NCI-H2196 treated with DMSO at 0.1 percent for 48 hours (cell line): ENCODE data around the gene AAR2.

Experiments
- DNase-seq: peaks from one replicate; lab custom pipeline; 2025; ENCODE audit not compliant: unreplicated experiment; lab: John Stamatoyannopoulos, UW

AAR2 gene, protein sequence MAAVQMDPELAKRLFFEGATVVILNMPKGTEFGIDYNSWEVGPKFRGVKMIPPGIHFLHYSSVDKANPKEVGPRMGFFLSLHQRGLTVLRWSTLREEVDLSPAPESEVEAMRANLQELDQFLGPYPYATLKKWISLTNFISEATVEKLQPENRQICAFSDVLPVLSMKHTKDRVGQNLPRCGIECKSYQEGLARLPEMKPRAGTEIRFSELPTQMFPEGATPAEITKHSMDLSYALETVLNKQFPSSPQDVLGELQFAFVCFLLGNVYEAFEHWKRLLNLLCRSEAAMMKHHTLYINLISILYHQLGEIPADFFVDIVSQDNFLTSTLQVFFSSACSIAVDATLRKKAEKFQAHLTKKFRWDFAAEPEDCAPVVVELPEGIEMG

DNA sequence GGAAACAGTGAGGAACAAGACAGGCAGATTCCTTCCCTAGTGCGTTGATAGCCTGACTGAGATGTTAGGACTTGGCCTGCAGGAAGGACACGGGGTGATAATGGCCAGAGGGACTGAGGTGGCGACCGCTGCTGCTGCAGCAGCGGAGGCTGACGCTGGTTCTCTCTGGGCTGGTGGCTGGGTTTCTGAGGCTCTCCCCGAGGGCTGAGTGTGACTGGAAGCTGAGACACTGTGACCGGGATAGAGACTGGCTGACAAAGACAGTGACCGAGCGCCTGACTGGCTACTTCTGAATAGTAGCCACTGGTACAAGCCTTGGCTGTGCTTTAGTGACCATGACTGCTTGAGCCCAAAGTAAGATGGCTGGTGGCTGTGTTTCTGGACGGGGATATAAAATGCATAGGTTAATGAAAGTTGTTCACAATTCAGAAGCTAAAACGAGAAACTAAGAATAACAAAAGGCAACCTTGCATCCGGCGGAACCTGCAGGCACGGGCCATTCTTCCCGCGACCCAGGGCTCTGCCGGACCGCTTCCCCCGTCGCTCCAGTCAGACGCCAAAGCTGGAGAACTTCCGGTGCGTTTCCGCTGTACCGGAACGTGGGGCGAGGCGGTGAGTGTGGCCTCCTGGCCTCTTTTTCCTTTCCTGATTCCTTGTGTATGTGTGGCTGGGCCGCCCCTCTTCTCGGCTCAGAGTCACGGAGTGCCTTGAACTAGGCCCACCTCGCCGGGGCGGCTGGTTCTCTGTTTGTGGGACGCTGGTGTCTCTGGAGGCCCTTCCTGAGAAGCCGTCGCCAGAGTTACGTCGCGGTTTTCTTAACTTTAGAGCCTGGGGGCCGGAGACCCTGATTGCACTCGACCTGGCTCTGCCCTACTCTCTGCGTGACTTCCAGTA is at the start of gene AAR2:
AAR2 (plus strand) TSS at position 587 of the 894 bp plus-strand sequence. CDS start 3,391 bp downstream, outside the sequence.
- peak; percentile 71 for DNase-seq

DNA sequence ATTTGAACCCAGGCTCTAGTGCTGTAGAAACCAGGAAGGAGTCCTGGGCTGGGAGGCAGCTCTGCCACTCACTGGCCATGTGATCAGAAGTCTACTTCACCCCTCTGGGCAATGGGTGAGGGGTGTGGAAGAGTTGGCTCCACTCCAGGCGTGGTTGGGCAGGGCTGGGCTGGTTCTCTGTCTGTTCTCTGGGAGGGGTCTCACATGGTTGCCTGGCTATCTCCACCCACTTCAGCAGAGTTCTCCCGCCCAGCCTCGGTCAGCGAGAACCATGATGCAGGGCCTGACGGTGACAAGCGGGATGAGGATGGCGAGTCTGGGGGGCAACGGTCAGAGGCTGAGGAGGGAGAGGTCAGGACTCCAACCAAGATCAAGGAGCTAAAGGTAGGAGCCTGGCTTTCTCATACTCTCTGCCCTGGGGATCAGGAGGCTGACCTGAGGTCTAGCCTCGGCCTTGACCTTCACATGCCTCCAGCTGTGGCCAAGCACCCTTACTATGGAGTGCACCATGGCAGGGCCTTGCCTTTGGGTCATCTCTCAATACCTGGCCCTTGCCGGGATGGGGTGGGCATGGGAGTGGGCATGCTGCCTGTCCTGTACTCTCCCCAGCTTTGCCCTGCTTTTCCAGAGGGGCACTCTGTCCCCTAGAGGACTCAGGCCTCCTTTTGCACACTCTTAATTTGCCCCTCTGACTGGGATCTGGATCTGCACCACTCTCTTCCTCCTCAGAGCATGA is 42.1 kb upstream of the AAR2 start:
- DNase-seq: no peak

DNA sequence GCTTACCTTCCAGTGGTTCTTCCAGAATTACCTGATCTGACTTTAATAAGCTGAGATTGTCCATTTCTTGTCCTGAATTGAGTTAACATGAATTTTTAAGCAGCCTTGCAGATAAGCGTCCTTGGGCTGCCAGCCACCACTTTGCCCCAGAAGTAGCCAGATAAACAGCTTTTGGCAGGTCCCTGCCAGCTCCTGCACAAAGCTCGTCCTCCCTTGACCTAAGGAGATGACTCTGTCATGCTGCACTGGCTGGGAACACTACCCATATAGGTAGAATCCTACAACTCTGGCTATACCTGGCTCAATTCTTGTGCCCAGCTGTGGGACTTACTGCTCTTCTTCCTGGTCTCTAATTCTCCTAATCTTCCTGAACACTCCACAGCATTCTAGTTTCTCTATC is 39.6 kb upstream of the AAR2 start:
- no peak for DNase-seq

DNA sequence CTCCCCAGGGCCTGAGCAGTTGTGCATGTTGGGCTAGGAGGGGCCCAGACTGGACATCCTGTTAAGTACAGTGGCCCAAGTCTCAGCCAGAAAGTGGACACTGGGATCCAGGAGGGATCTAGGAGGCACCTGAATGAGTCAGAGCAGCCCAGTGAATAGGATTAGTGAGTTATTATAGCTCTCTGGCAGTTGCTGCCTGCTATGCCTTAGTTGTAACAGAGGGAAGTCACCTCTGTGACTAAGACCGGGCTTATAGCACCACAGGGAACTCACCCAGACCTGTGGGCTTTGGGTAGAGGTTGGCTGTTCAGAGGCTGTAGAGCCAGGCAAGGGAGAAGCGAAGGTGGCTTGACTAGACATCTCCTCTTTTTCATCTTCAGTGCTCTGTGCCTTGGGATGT is 39.0 kb upstream of the AAR2 start:
- DNase-seq: no peak

DNA sequence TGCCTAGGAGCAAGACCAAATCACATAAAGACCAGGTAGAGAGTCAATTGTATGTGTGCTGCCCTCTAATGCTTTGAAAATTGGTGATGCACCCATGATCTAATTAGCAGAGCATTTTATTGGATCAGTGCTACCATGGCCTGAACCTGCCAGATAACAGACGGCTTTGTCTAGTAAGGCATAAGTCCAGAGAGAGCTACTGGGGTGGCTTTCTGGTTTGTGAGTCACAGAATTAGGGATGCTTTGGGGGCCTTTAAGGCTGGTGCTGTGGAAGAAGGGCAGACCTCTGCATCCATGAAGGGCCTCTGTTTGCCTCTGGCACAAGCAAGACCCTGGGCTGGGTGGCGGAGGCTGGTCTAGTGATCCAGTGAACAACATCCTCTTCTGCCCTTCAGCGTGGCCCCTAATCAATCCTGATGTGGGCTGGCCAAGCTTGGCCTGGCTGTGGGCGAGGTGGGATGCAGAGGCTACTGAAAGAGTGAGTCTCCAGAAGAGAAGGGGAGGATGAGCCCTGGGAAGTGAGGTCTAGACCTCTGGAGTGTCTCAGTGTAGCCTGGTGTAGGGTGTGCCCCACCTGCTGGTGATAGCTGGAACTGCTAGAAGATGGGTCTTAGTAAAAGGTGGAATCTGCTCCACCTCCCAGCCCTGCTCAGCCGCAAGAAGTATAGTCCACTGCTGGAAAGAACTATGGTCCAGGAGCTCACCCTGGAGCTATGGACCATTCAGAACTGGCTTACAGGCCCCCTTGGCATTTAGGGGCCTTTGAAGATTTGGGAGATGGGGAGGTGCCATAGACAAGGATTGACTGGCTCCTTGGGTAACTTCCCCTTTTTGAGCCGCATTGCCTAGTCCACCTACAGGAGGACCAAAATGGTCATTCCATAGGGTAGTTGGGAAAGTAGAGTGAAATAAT is 36.7 kb upstream of the AAR2 start:
- peak; percentile 68 for DNase-seq

DNA sequence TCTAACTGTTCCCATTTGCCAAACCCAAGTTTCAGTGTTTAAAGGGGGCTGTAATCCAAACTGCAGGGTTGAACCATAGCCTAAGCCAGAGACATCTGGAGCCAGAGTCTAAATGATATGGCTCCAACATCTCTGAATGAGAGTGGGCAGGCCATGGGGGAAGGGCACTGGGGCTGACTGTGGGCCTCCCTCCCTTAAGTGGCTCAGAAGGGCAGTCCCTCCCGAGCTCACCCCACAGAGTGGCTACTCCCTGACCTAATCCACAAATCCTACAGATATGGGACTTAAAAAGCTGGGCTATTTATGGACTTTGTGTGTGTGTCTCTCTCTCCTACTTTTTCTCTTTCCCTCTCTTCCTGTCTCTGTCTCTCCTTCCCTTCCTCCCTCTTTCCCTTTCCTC is 35.8 kb upstream of the AAR2 start:
- no peak for DNase-seq

DNA sequence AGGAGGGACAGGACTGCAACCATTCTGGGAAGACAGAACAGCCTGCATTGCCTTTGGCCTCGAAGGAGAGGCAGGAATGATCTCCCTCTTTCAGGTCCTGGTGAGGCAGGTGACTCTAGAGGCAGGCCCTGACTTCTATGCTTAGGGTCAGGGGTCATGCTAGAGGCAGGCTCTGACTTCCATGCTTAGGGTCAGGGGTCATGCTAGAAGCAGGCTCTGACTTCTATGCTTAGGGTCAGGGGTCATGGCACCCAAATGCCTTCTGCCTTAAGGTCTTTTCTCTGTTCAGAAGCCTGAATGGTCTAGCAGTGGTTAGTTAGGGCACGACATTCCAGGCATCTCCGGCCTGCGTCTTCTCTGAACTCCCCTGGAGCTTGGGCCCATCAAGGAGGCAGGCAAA is 35.1 kb upstream of the AAR2 start:
- DNase-seq: no peak

DNA sequence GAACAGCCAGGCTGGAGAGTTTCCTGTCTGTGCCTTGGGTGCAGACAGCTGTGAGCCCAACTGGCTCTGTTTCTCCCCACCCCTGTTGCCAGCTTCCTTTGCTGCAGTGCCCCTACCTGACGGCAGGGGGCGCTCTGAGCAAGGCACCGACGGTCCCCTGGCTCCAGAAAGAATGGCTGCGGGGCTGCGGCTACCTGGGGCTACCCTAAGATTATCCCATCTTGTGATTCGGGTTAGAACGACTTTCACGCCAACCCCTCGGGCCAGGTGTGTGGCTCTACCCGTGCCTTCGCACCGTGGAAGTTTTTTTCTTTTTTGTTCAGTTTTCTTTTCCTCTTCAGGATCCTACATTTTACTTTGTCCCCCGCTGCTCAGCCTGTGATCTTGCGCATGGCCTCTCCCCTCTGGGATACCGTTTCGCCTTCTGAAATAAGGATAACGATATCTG is 33.4 kb upstream of the AAR2 start:
- peak; percentile 47 for DNase-seq

DNA sequence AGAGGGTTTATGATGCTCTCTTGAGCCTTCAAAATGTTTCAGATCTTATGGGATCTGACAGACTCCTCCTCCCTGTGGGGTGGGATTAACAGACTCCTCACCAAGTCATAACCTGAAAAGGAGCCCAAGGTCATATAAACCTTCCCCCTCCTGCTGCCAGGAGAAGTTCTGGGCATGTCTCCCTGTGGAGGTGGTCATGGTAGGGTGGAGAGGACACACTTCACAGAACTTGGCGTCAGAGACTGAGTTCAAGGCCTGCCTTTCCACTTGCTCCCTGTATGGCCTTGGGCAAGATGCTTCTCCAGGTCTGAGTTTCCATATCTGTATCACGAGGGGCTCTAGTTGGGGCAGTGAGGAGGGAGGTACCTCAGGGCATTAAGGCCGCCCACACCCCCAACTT is 32.4 kb upstream of the AAR2 start:
- no peak for DNase-seq

DNA sequence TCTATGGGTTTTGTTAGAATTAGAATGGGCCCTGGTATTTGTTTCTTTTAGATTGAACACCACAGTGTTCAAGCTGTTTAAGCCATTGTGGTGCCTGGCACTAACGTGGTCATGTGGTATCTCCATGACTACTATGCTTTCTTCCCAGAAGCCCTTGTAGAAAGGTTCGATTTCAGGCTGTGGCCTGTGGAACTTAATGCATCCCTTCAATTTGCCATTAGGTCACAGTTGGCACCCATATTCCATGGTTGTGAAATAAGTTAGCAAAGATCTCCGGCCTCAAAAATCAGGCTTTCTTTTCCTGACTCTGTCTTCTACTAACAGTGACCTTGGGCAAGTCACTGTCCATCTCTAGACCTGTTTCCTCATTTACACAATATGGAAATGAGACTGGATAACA is 31.3 kb upstream of the AAR2 start:
- no peak for DNase-seq

DNA sequence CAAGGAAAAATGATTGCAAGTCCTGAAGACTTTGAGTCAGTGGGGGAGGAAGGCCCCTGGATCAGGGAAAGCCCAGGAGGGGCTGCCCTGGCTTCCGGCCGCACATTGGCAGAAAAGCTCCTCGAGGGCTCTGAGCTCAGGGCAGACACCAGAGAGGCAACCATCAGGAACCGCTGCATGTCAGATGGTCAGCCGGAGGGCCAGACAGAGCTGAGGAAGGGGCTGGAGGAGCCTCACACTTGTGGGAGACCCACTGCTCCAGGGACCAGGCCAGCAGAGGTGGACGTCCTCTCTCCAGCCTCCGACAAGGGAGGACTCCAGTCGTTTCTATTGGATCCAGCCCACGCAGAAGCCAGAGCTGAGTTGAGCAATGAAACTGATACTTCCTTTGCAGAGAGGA is 30.2 kb upstream of the AAR2 start:
- DNase-seq: no peak

DNA sequence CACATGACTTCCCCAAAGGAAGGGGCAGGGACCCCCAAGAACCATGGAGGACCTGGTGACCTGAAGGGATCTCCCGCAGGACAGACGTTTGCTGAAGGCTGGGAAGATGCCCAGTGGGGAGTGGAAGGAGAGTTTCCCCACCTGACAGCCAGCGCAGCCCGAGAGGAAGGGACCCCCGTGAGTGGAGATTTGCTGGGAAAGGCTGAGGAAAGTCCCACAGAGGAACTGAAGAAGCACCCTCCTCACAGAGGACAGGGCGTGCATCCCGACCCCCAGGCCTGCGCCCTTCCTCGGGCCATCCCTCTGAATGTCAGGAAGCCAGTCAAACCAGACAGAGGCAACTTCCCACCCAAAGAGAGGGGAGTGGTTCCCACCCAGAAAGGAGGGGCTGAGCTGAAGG is 29.6 kb upstream of the AAR2 start:
- no peak for DNase-seq

DNA sequence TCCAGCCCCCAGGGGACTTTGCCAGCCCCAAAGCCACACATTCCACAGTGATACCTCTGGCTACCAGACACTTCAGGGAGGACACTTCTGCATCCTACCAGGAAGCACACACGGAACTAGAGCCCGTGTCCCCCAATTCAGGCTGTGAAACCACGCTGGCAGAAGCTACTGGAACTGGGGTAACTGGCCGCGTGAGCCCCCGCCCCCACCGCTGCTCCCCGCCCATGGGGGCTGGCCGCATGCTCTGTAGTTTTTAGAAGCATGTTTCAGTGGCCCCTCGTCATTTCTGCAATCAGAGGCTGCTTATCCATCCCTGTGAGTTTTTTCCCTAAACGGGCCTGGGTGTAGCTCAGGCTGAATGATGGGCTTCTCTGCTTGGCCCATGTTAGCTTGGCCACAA is 28.7 kb upstream of the AAR2 start:
- no peak for DNase-seq

DNA sequence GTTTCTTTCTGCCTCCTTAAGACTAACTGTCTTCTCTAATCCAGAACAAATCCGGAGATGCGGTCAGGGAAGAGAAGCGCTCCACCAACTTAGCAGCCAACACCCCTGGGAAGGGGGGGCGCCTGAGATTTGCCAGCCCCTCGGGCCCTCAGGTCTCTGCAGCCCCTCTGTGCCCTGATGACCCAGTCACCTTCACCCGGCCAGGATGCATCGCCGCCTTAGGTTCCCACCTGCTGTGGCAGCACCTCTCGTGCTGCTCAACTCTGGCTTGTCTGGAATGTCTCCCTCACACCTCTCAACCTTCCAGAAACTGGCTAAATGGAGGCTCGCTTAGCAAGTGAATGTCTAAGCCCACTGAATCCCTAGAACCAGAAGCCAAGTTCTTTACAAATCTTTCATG is 28.0 kb upstream of the AAR2 start:
- no peak for DNase-seq

DNA sequence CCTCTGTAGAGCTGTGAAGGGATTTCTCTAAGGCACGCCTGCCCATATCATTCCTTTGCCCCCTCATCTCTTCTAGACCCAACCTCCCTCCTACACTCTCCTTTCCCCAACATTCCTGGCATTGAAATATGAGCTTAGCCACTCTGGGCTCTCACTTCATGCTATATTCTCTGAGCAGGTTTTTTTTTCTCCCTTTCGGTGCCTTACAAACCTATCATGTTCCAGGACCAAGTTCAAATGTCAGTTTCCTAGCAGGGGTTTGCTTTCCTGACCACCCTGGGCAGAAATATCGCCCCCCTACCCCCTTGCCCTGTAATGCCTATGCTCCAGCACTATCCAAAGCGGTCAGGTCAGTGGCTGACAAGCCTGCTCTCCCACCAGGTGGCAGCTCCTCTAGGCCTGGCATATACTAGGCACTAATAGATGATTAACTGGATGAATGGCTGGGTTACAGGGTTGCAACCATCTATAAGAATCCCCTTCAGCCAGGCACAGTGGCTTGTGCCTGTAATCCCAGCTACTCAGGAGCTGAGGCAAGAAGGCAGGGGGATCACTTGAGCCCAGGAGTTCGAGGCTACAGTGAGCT is 25.7 kb upstream of the AAR2 start:
- DNase-seq: no peak

DNA sequence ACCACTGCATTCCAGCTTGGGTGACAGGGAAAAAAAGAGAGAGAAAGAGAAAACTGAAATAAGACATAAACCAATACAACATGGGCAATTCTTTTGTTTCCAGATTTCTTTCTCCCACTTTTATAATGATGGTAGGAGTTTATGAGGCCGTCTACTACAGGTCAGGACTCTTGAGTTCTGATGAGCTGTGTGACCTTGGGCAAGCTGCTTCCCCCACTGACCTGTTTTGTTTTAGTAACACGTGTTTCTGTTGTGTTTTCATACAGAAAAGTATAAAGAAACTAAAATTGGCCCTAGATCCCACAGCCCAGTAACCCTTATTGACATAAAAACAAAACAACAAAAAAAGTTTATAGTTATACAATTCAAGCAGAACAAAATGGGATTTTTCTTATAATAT is 22.9 kb upstream of the AAR2 start:
- no peak for DNase-seq

DNA sequence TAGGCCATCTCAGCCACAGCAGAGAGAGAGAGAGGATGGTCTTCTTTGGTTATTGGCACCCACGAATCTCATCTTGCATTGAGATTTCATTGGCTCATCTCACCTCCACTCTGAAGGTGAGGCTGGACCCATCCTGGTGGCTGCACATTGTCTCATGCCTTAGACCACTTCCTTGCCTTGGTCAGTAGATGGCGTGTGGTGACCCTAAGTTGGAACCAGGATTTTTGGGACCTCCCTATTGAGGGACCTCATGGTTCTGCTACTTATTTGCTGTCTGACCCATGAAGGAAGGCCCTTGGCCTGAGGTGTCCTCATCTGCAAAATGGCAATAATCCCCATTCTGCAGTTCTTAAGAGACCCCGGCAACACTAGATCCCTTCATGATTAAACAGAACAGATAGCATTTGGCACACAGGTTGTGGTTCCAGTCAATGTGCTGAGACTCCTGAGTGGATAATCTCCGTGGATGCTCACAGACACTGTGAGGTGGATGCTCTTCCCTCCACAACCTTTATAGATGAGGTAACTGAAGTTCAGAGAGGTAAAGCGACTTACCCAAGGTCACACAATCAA is 21.5 kb upstream of the AAR2 start:
- peak; percentile 6 for DNase-seq

DNA sequence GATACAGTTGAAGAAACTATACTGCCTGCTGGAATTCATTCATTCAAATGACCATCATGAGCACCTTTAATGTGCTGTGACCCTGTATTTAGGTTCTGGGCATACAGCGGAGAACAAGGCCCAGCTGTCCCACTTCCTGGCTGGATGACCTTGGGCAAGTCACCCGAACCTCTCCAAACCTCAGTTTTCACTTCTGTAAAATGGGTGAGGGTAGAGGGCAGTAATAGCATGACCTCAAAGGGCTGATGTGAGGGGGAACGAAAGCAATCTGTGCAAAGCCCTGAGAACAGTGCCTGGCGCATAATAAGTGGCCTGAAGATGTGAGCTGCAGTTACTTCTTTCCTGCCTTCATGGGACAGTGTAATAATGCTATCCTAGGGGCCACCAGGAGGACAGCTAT is 20.5 kb upstream of the AAR2 start:
- DNase-seq: no peak

DNA sequence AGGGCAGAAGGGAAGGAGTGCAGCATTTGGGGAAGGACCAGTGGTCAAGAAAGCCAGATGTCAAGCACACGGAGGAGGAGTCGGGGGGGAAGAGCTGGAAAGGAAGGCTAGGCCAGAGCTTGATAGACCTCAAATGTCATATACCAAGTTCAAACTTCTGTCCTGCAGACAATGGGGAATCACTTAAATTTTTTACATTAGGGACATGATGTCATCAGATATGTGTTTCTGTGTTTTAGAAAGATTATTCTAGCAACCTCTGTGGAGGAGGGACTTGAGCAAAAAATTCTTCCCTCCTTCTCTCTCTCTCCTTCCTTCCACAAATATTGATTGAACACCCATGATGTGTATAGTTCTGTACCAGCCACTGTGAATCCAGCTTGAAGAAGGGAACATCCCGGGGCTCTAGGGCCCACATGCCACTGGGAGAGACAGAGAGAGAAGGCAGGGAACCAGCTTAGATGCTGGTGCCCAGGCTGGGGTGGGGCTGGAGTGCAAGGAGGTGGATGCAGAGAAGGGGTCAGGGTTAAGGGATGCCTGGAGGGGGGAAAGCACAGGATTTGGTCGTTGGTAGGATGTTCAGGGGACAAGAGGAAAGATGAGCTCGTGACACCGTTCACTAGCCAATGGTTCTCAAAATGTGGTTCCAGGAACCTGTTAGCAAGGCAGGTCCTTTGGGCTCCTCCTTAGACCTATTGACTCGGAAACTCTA is 19.8 kb upstream of the AAR2 start:
- no peak for DNase-seq
